OCI-LY7 (cell line): ENCODE data around the gene GANAB. TPM values are rescaled to one million over a fixed set of nuclear protein-coding genes. Genes with fewer than 3 reads are reported as not detected.

ENCODE experiments used
- BruUV-seq: library from RNA; stranded (reverse); fragments of 400-500 nt; replicated peaks from 2 replicates; lab custom pipeline; 2021; lab: Mats Ljungman, UMichigan
- CTCF ChIA-PET: fragments of 300-600 bp; sonication (Branson Sonifier 250); formaldehyde crosslinking; loops from one replicate; lab custom pipeline; 2022; ENCODE audit warnings: antibody characterized with exemption; ENCODE audit not compliant: unreplicated experiment; lab: Charles Lee
- POLR2A ChIA-PET: fragments of 300-600 bp; sonication (Branson Sonifier 250); formaldehyde crosslinking; loops from one replicate; lab custom pipeline; 2022; ENCODE audit warnings: antibody characterized with exemption; lab: Charles Lee
- DNase-seq: peaks from one replicate; pipeline ENCODE4 v3.0.0-alpha.2; 2015; ENCODE audit warnings: low spot score
- H2AFZ ChIP-seq: fragments of 200-600 bp; sonication (generic), shearing (Covaris generic); 2 replicates; pipeline ENCODE4 v1.6.1; 2014; ENCODE audit warnings: mild to moderate bottlenecking, antibody characterized with exemption, low read length, moderate library complexity
- H3K27ac ChIP-seq: fragments of 200-600 bp; sonication (generic); 2 replicates; pipeline ENCODE4 v1.5.1; 2014; ENCODE audit warnings: mixed run types, low read depth, mild to moderate bottlenecking, moderate library complexity, low read length, inconsistent platforms; ENCODE audit not compliant: poor library complexity, severe bottlenecking
- H3K36me3 ChIP-seq: fragments of 200-600 bp; sonication (generic); 2 replicates; pipeline ENCODE4 v1.6.1; 2014; ENCODE audit warnings: mild to moderate bottlenecking, antibody characterized with exemption, low read length, moderate library complexity, mixed read lengths; ENCODE audit not compliant: insufficient read depth
- H3K4me1 ChIP-seq: fragments of 200-600 bp; sonication (generic); 2 replicates; pipeline ENCODE4 v1.5.1; 2014; ENCODE audit warnings: mild to moderate bottlenecking, low read length; ENCODE audit not compliant: insufficient read depth, poor library complexity, severe bottlenecking
- H3K4me2 ChIP-seq: fragments of 200-600 bp; sonication (generic); 2 replicates; pipeline ENCODE4 v1.6.1; 2014; ENCODE audit warnings: mild to moderate bottlenecking, low read length
- H3K4me3 ChIP-seq: fragments of 200-600 bp; sonication (generic); 2 replicates; pipeline ENCODE4 v1.5.1; 2014; ENCODE audit warnings: mild to moderate bottlenecking, low read depth, low read length; ENCODE audit not compliant: poor library complexity, severe bottlenecking
- H3K79me2 ChIP-seq: fragments of 200-600 bp; sonication (generic); 2 replicates; pipeline ENCODE4 v1.6.1; 2016; ENCODE audit warnings: low read depth, mild to moderate bottlenecking, low read length, moderate library complexity, mixed read lengths; ENCODE audit not compliant: insufficient read depth
- H3K9me2 ChIP-seq: fragments of 200-600 bp; sonication (generic); 2 replicates; pipeline ENCODE4 v1.6.1; 2016; ENCODE audit warnings: mild to moderate bottlenecking, low read length, mixed read lengths; ENCODE audit not compliant: insufficient read depth
- H3K9me3 ChIP-seq: fragments of 200-600 bp; sonication (generic); 2 replicates; pipeline ENCODE4 v1.6.1; 2014; ENCODE audit warnings: mild to moderate bottlenecking, mixed run types, low read length, mixed read lengths
- H4K20me1 ChIP-seq: fragments of 200-600 bp; sonication (generic); 2 replicates; pipeline ENCODE4 v1.6.1; 2014; ENCODE audit warnings: mild to moderate bottlenecking, antibody characterized with exemption, low read length, moderate library complexity, mixed read lengths; ENCODE audit not compliant: insufficient read depth
- EZH2phosphoT487 ChIP-seq: fragments of 200-600 bp; sonication (generic); IDR thresholded peaks from 2 replicates; pipeline ENCODE4 v1.6.1; 2018; ENCODE audit warnings: low read depth, borderline replicate concordance, mild to moderate bottlenecking, mixed run types, antibody characterized with exemption, low read length, moderate library complexity, mixed read lengths
- intact Hi-C: fragments of 100-400 bp; cut with micrococcal nuclease; formaldehyde crosslinking; loops from one replicate; pipeline ENCODE4 v1.10.0; 2022; ENCODE audit not compliant: unreplicated experiment
- total RNA-seq, 2 experiments: library from RNA; depleted of rRNA in 1 of 2; stranded (reverse); fragments of >200 nt in 1 of 2; shearing (Covaris generic) in 1 of 2; gene quantifications; 2 replicates each; pipeline ENCODE4 v1.2.3, GENCODE V29; 2014 to 2022
- TF ChIP-seq, protein P1 (sequence below): fragments of 200-600 bp; sonication (generic); conservative IDR thresholded peaks from 2 replicates; pipeline ENCODE4 v1.5.1; 2014; ENCODE audit warnings: mild to moderate bottlenecking, antibody characterized with exemption, low read length, moderate library complexity, mixed read lengths

Gene GANAB
- total RNA-seq, 2 experiments from 2014 or later = 108 to 217 TPM

DNA sequence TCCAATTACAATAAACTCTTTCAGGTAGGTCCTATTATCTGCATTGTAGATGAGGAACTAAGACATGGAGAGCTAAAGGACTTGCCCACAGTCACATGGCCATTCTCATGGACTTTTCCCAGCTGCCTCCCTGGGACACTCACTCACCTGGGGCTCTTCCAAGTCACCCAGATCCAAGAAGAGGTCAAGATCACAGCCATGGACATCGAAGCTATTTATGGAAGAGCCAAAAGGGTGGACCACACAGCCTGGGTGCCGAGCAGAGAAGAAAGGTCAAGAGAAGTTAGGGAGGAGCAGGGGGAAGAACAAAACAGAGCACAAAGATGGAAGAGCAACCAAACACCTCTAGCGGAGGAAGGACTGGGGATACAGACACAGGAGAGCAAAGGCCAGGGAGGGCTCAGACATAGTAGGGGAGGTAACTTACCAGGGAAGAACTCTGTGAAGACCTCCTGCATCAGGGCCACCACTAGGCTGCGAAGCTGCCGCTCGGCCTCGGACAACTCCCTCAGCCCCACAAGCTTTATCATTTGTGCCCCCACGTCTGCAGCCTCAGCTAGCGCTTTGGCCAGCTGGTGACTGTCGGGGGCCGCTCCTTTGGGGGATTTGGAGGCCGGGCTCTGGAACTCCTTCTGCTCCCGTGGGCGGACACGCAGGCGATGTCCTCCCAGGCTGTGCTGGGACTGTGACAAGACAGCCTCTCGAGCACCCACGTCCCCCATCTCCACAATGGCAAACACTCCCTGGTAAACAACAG lies 65.3 kb downstream of the GANAB start:
- H3K4me3 ChIP-seq = no peak overlapping the region
- no peak for DNase-seq
- no peak overlapping the region for H3K27ac ChIP-seq
- H3K79me2 ChIP-seq = no peaks in the 10 kb centered on the region; the same call in 1 of the 2 replicates
- ChIA-PET CTCF (no interaction called here), POLR2A (interaction anchor here (1.4 kb wide), 1 partner anchor 10 kb away, joined by 4 read pairs; the partner anchor contains the start of gene TUT1)
- no peaks in the 10 kb centered on the region for H4K20me1 ChIP-seq
- H2AFZ ChIP-seq = no peak overlapping the region
- peaks cover 95% of the 10 kb centered on the region for H3K36me3 ChIP-seq
- H3K4me2 ChIP-seq = no peak overlapping the region
- TF ChIP-seq, protein P1, sequence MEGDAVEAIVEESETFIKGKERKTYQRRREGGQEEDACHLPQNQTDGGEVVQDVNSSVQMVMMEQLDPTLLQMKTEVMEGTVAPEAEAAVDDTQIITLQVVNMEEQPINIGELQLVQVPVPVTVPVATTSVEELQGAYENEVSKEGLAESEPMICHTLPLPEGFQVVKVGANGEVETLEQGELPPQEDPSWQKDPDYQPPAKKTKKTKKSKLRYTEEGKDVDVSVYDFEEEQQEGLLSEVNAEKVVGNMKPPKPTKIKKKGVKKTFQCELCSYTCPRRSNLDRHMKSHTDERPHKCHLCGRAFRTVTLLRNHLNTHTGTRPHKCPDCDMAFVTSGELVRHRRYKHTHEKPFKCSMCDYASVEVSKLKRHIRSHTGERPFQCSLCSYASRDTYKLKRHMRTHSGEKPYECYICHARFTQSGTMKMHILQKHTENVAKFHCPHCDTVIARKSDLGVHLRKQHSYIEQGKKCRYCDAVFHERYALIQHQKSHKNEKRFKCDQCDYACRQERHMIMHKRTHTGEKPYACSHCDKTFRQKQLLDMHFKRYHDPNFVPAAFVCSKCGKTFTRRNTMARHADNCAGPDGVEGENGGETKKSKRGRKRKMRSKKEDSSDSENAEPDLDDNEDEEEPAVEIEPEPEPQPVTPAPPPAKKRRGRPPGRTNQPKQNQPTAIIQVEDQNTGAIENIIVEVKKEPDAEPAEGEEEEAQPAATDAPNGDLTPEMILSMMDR = no peak
- no peak for TF ChIP-seq EZH2phosphoT487
- no peaks in the 10 kb centered on the region for H3K4me1 ChIP-seq
- no TSS peak for BruUV-seq
- H3K9me3 ChIP-seq = no peaks in the 10 kb centered on the region
- intact Hi-C loops = no loop called here
- H3K9me2 ChIP-seq = no peaks in the 10 kb centered on the region

DNA sequence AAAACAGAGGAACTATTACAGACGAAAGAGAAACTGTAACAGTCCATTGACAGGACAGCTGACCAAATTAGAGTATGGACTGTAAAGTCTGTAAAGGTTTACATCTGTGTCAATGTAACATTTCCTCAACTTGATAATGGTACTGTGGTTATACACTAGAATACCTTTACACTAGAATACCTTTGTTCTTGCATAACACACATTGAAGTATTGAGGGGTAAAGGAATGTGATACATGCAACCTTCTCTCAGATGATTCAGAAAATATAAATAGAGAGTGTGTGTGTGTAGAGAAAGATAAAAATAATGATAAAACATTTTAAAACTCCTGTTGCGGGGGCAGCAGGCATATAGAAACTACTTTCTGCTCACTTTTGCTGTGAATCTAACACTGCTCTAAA lies 67.2 kb downstream of the GANAB start:
- Histone ChIP-seq H3K4me1 (peaks cover 13% of the 10 kb centered on the region), H2AFZ (no peak overlapping the region), H3K79me2 (peaks cover 6% of the 10 kb centered on the region; the same call in 1 of the 2 replicates), H3K27ac (no peak overlapping the region), H3K9me2 (no peaks in the 10 kb centered on the region), H3K36me3 (peaks cover 95% of the 10 kb centered on the region), H3K9me3 (no peaks in the 10 kb centered on the region), H3K4me2 (no peak overlapping the region), H3K4me3 (no peak overlapping the region), H4K20me1 (no peaks in the 10 kb centered on the region)
- POLR2A ChIA-PET = interaction anchor here (1.8 kb wide), 1 partner anchor 12 kb away, joined by 5 read pairs; the partner anchor contains the start of gene TUT1
- TF ChIP-seq, protein P1 = no peak
- no TSS peak for BruUV-seq
- CTCF ChIA-PET = no interaction called here
- intact Hi-C loops = no loop called here
- DNase-seq = no peak

DNA sequence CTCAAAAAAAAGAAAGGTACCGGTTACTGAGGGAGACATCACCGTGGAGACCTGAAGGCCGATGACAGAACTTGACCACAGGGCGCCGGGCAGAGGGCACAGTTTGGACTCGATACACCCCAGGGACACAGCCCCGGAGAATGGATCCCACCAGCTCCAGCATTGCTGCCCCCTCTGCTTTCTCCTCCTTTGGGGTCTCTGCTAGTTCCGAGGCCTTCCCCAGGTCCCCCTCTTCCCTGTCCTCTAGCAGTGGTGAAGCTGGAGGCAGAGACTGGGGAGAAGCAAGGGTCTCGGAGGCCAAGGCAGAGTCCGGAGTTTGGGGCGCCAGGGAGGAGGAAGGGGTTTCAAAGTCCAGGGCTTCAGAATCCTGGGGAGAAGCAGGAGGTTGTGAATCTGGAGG lies 67.9 kb downstream of the GANAB start:
- Histone ChIP-seq H3K27ac (no peak overlapping the region), H3K4me2 (no peak overlapping the region), H3K36me3 (peaks cover 88% of the 10 kb centered on the region), H4K20me1 (no peaks in the 10 kb centered on the region), H3K4me3 (no peak overlapping the region), H3K4me1 (peaks cover 13% of the 10 kb centered on the region), H2AFZ (no peak overlapping the region), H3K9me2 (no peaks in the 10 kb centered on the region), H3K79me2 (peaks cover 9% of the 10 kb centered on the region), H3K9me3 (no peaks in the 10 kb centered on the region)
- ChIA-PET POLR2A (interaction anchor here (1.8 kb wide), 1 partner anchor 13 kb away, joined by 5 read pairs; the partner anchor contains the start of gene TUT1), CTCF (no interaction called here)
- intact Hi-C loops = no loop called here
- BruUV-seq = no TSS peak
- TF ChIP-seq EZH2phosphoT487 = no peak
- TF ChIP-seq, protein P1 = no peak
- DNase-seq = no peak
